Measurements from ENCODE around the gene BTBD2. TPM values are rescaled to one million over a fixed set of nuclear protein-coding genes. Genes with fewer than 3 reads are reported as not detected.

Gene BTBD2
- total and polyA plus RNA-seq, 10 of the 15 experiments (the other 5 are each of a cell fraction or from before 2014, with no cell fraction given) = 0.13 to 66.2 (median 10.4) TPM

DNA sequence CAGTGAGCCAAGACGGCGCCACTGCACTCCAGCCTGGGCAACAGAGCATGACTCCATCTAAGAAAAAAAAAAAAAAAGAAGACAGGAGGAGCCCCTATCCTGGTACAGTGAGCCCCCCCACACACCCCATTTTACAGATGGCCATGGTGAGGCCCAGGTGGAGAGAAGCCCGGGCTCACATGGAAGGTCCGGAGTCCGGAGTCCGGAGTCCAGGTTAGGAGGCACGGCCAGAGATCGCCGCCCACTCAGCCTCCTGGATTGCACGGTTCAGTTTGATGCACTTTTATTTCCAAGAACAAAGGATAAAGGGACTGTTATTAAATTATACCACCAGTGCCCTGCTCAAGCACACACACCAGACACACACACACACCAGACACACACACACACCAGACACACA is 11.3 kb upstream of the BTBD2 start (continued):
- TF ChIP-seq NFYA (IDR thresholded peaks at IDR 0.05; ENCODE audit: borderline replicate concordance, low read depth, low read length) = no peak
- no peak for TF ChIP-seq BCLAF1 (IDR thresholded peaks at IDR 0.05)

DNA sequence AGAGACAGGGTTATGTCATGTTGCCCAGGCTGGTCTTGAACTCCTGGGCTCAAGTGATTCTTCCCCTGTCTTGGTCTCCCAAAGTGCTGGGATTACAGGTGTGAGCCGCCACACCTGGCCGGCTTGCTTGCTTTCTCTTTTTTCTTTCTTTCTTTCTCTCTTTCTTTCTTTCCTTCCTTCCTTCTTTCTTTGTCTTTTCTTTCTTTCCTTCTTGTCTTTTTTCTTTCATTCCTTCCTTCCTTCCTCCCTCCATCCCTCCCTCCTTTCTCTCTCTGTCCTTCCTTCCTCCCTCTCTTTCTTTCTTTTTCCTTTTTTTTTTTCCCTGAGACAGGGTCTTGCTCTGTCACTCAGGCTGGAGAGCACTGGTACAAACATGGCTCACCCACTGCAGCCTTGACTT is 6.8 kb upstream of the BTBD2 start:
- Histone ChIP-seq H3K9me3 (replicated peaks; ENCODE audit: control insufficient read depth, insufficient read depth, low read length) (no peaks in the 10 kb centered on the region; the same call in 2 of the 3 replicates), H4K20me1 (ENCODE audit: control insufficient read depth, insufficient read depth) (no peaks in the 10 kb centered on the region), H2AFZ (ENCODE audit: control insufficient read depth, low read depth, low read length) (no peak overlapping the region), H3K4me2 (ENCODE audit: control insufficient read depth, insufficient read depth) (no peak overlapping the region), H3K4me3 (no peak overlapping the region), H3K79me2 (ENCODE audit: control insufficient read depth, insufficient read depth, low read length) (no peaks in the 10 kb centered on the region), H3K27ac (ENCODE audit: control insufficient read depth, insufficient read depth) (no peak overlapping the region), H3K4me1 (ENCODE audit: control insufficient read depth, insufficient read depth, low read length) (peaks cover 4% of the 10 kb centered on the region), H3K9ac (ENCODE audit: control insufficient read depth, insufficient read depth, low read length) (no peak overlapping the region), H3K27me3 (replicated peaks in 1 of 2; ENCODE audit: control insufficient read depth in 2 of 2, insufficient read depth in 2 of 2, low read length in 1 of 2) (no peaks in the 10 kb centered on the region), H3K36me3 (ENCODE audit: control insufficient read depth in 2 of 2, insufficient read depth in 2 of 2, low read length in 1 of 2) (no peaks in the 10 kb centered on the region)
- no TSS peak for BruUV-seq (replicated peaks)
- POLR2A ChIA-PET = interaction anchor here (1.0 to 1.5 kb wide), 2 partner anchors 10 to 22 kb away, joined by 3 to 4 read pairs; no protein-coding TSS in a partner anchor
- ATAC-seq = no peak
- in situ Hi-C loops (cut with MboI) (no loop called here), intact Hi-C loops (cut with micrococcal nuclease; ENCODE audit: unreplicated experiment) (no loop called here)
- no peak for TF ChIP-seq RELB (IDR thresholded peaks at IDR 0.05; ENCODE audit: low read depth)
- no peak for TF ChIP-seq EED (IDR thresholded peaks at IDR 0.05; ENCODE audit: low read depth)
- TF ChIP-seq POLR2AphosphoS2 (IDR thresholded peaks at IDR 0.05; ENCODE audit: low read depth, low read length) = no peak
- TF ChIP-seq ESRRA (IDR thresholded peaks at IDR 0.05; ENCODE audit: low read length) = no peak
- TF ChIP-seq, protein P1, sequence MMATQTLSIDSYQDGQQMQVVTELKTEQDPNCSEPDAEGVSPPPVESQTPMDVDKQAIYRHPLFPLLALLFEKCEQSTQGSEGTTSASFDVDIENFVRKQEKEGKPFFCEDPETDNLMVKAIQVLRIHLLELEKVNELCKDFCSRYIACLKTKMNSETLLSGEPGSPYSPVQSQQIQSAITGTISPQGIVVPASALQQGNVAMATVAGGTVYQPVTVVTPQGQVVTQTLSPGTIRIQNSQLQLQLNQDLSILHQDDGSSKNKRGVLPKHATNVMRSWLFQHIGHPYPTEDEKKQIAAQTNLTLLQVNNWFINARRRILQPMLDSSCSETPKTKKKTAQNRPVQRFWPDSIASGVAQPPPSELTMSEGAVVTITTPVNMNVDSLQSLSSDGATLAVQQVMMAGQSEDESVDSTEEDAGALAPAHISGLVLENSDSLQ (IDR thresholded peaks at IDR 0.05) = no peak
- no peak for TF ChIP-seq CEBPB (IDR thresholded peaks at IDR 0.05; ENCODE audit: borderline replicate concordance in 1 of 2, low read depth in 2 of 2, low read length in 2 of 2)
- TF ChIP-seq EGR1 (IDR thresholded peaks at IDR 0.05; ENCODE audit: borderline replicate concordance in 1 of 2, low read depth in 2 of 2, low read length in 2 of 2) = no peak
- TF ChIP-seq, protein P2, sequence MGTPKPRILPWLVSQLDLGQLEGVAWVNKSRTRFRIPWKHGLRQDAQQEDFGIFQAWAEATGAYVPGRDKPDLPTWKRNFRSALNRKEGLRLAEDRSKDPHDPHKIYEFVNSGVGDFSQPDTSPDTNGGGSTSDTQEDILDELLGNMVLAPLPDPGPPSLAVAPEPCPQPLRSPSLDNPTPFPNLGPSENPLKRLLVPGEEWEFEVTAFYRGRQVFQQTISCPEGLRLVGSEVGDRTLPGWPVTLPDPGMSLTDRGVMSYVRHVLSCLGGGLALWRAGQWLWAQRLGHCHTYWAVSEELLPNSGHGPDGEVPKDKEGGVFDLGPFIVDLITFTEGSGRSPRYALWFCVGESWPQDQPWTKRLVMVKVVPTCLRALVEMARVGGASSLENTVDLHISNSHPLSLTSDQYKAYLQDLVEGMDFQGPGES (IDR thresholded peaks at IDR 0.05) = no peak
- TF ChIP-seq RELA (IDR thresholded peaks at IDR 0.05; ENCODE audit: borderline replicate concordance, partially characterized antibody) = no peak
- TF ChIP-seq ZNF217 (IDR thresholded peaks at IDR 0.05) = no peak
- no peak for FAIRE-seq
- SMC1A ChIA-PET (ENCODE audit: uncharacterized antibody, unreplicated experiment) = no interaction called here
- RAD21 ChIA-PET (ENCODE audit: unreplicated experiment) = no interaction called here
- DNase-seq (ENCODE audit: low read depth, low spot score) = no peak
- 97% methylated on average over 2 of the region's 2 CpGs for WGBS (ENCODE audit: insufficient coverage, insufficient replicate concordance, low lambda C conversion rate, missing lambda C conversion rate)
- CTCF ChIA-PET = no interaction called here
